HG03575 (cell line): ENCODE results near the gene SCN8A.
"Not testable (repeated sequence)": the region's sequence is repeated elsewhere in the genome, so short reads cannot be mapped to it uniquely, and the experiment has no call there.

Source experiments
- ATAC-seq: cut with Tn5 transposase; IDR thresholded peaks from one replicate; pipeline ENCODE4 v1.9.1; 2021; ENCODE audit not compliant: unreplicated experiment, insufficient number of reproducible peaks, low FRiP score; ENCODE audit errors: extremely low read depth

SCN8A gene

GRCh38 chr12:51591016-51591901 is at the start of gene SCN8A:
Gene SCN8A (plus strand): TSS chr12:51591233. CDS start chr12:51662818, 71,585 bp downstream.
- no peak for ATAC-seq

- no peak for ATAC-seq
Observed at GRCh38 chr12:51546097-51546496, 44.9 kb upstream of the SCN8A start.

GRCh38 chr12:51547606-51548005 is 43.4 kb upstream of the SCN8A start:
- ATAC-seq: no peak

- no peak for ATAC-seq
Observed at GRCh38 chr12:51548241-51548640, 42.8 kb upstream of the SCN8A start.

GRCh38 chr12:51549637-51550036 is 41.4 kb upstream of the SCN8A start:
- no peak for ATAC-seq

- ATAC-seq: not testable (repeated sequence)
Observed at GRCh38 chr12:51568271-51569032, 22.6 kb upstream of the SCN8A start.

GRCh38 chr12:51579321-51579850 is 11.6 kb upstream of the SCN8A start:
- ATAC-seq: no peak

GRCh38 chr12:51589060-51589459 is 2.0 kb upstream of the SCN8A start:
- ATAC-seq: no peak

GRCh38 chr12:51589557-51590176 is 1.4 kb upstream of the SCN8A start:
- ATAC-seq: no peak

- ATAC-seq: no peak
Observed at GRCh38 chr12:51590347-51591015, 552 bp upstream of the SCN8A start.

- ATAC-seq: no peak
Observed at GRCh38 chr12:51592034-51592705, 1.1 kb downstream of the SCN8A start.

GRCh38 chr12:51593021-51593420 is 2.0 kb downstream of the SCN8A start:
- ATAC-seq: no peak

- ATAC-seq: no peak
Observed at GRCh38 chr12:51593539-51593938, 2.5 kb downstream of the SCN8A start.

GRCh38 chr12:51598156-51598555 is 7.1 kb downstream of the SCN8A start:
- no peak for ATAC-seq

- no peak for ATAC-seq
Observed at GRCh38 chr12:51600721-51601120, 9.7 kb downstream of the SCN8A start.

- no peak for ATAC-seq
Observed at GRCh38 chr12:51601241-51601640, 10.2 kb downstream of the SCN8A start.

- not testable (repeated sequence) for ATAC-seq
Observed at GRCh38 chr12:51605896-51606295, 14.9 kb downstream of the SCN8A start.

GRCh38 chr12:51607197-51607596 is 16.2 kb downstream of the SCN8A start:
- not testable (repeated sequence) for ATAC-seq
